HG02610 (cell line): Measurements from ENCODE around the gene CCDC195.

ENCODE experiments used
- ATAC-seq: cut with Tn5 transposase; IDR thresholded peaks from one replicate; pipeline ENCODE4 v1.9.1; 2021; ENCODE audit warnings: mild to moderate bottlenecking, moderate library complexity; ENCODE audit not compliant: unreplicated experiment

Gene CCDC195, protein sequence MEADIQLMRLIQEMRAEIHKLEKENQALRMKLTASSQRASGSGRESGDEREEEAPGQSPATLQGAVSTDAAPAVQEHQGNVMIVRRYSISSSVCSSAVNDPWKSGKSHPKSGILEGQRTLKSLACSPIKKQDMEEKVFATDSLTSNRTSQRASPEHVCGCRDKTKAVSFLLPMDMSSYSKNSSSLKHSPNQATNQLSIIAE

DNA sequence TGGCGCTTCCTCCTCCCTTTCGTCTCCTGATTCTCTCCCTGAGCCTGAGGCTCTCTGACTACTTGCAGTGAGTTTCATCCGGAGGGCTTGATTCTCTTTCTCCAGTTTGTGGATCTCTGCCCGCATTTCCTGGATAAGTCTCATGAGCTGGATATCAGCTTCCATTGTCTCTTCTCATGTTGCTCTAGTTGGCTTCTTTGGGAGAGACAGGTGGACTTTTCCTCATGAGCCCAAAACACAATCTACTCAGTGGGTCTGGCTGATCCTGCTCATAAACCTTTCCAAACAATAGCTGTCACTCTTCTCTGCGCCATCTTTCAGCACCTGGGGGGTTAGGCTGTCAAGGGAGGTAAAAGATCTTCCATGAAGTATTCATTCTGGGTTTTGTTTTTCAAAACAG, at the start of gene CCDC195:
Gene CCDC195, minus strand, starts transcription at position 165 of the 400 bp plus-strand sequence. Its CDS starts 0 bp downstream, at position 165.
- ATAC-seq = no peak

DNA sequence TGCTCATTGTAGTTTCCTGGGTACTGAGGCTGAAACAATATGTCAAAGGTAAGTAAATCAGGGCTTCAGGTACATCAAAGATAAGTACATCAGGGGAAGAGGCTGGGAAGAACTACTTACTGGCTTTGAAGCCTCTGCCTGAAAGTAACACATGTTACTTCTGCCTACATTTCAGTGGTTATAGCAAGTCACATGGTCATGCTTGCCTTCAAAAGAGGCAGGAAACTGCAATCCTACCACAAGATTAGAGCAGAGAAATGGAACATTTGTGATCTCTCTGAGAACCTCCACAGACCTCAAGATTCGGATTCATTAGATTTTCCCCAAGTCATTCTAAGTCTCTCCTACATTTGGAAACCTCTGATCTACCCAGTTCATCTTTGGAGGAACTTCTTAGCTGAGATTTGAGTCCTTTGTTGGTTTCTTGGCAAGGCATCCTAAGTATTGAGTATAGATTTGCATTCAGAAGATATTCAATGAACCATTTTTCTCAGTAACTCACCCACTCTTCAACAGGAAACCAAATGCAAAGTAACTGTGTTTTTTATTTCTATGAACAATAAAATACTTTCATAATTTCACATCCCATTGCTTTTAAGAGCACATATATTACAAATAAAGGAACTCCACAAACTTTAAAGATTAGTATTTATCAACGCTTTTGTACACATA, 48.5 kb upstream of the CCDC195 start:
- peak; percentile 48 for ATAC-seq

GRCh38 chr2:224757934-224758548, 41.9 kb upstream of the CCDC195 start:
- no peak for ATAC-seq

DNA sequence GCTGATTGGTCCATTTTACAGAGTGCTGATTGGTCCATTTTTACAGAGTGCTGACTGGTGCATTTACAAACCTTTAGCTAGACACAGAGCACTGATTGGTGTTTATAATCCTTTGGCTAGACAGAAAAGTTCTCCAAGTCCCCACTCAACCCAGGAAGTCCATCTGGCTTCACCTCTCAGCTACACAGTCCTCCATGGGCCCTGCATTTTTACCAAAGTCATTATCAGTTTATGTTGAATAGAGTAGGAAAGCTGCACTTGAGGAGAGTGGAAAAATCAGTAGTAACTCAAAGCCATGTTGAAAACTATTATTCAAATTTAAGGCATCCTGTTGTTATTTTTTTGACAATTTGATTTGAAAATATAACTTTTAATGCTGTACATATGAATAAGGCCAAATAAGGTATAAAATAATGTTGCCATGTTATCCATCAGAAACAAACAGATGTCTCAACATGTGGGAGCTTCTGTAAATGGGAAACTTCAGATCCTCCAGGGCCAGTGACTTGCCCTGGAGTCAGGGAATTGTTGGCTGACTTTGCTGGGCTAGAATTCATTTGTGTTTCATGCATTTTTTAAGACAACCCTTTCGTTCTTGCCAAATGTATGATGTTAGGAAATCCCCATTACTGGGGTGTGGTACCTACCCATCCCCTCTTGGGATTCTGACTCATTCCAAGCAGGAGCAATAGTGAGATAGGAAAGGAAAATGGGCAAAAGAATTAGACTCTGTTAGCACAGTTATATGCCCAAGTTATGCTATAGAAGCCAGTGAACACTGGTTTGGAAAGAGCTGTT, 37.8 kb upstream of the CCDC195 start:
- ATAC-seq = no peak

DNA sequence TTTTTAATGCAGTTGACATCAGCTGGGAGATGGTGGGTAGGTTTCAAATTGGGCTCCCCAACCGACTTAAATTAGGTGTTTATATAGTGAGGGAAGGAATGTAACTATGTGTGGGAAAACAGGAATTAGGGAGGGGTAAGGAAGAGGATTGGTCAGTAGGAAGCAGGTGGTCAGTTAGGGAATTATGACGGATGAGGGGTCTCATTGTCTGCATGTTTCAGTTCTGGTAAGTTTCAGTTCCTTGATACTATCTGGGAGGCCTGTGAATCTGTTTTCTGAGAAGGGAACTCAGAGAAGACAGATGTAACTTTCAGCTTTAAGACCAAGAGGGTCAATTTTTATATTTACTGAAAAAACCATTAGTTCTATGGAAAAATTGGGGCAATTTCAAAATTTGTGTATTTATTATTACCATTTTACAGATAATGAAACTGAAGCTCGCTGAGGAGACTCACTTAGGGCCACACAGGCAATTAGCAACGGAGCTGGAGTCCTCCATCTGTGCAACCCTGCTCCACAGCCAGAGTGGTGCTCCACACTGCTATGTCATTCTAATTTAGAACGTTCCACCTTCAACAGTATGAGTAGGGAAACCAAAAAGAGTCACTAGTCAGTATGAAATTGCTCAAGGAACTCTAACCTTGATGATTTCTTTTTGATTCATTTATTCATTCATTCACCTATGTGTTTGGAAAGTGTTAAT, 36.0 kb upstream of the CCDC195 start:
- no peak for ATAC-seq

GRCh38 chr2:224749136-224749535, 33.0 kb upstream of the CCDC195 start:
- no peak for ATAC-seq

GRCh38 chr2:224747765-224748164, 31.6 kb upstream of the CCDC195 start:
- no peak for ATAC-seq

DNA sequence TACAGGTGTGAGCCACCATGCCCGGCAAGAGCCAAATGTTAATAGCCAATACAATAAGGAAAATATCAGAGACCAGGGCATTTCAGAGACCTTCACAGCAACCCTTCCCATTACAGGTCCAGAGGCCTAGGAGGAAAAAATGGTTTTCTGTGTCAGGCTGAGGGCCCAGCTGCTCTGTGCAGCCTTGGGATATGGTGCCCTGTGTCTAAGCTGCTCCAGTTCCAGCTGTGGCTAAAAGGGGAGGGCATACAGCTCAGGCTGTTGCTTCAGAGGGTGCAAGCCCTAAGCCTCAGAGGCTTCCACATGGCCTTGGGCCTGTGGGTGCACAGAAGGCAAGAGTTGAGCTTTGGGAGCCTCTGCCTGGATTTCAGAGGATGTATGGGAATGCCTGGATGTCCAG, 20.1 kb upstream of the CCDC195 start:
- ATAC-seq = no peak

GRCh38 chr2:224734949-224735348, 18.8 kb upstream of the CCDC195 start:
- ATAC-seq = no peak

GRCh38 chr2:224731665-224732064, 15.5 kb upstream of the CCDC195 start:
- ATAC-seq = no peak

DNA sequence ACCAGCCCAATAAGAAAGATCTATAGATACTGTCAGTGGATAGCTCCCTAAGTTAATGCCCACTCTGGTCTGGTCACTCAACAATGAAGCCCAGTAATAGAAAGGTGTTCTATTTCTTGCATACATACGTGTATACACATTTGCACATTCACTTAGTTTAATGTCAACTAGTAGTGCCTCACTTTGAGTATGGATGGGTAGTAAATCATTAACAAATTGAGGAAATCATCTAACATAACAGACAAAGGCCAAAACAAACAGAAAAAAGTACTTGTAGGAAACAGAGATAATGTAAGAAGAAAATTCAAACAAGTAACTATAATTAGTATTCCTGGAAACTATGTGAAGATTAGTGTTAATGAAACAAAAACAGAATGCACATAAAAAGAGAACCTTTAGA, 13.3 kb upstream of the CCDC195 start:
- no peak for ATAC-seq

- ATAC-seq = no peak
Measured at GRCh38 chr2:224724331-224724730, 8.2 kb upstream of the CCDC195 start.

DNA sequence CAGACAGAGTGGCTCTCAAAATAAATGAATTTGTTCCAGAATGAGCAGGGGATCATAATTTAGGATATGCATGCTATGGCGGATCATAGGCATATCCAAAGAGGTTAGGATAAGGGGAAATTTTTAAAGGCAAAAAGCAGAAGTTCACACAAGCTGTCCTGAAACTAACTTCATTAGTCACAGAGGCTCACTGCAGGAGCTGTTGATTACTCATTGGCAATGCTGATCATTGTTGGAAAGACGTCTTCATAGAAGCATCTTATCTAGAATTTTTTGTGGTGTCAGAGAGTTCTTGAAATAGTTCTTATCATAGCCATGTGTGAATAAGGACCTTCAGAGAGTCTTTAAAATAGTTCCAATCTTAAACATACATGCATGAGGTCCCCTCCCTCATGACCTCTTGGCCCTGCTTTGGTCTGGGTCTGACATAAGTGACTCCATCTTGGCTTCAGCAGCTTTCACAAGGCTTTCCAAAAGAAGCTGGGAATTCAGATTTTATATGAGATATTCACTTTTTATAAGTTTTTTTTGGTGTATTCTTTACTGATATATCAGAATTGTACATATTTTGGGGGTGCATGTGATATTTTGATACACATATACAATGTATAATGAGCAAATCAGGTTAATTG, 7.5 kb upstream of the CCDC195 start:
- ATAC-seq = peak; percentile 78

DNA sequence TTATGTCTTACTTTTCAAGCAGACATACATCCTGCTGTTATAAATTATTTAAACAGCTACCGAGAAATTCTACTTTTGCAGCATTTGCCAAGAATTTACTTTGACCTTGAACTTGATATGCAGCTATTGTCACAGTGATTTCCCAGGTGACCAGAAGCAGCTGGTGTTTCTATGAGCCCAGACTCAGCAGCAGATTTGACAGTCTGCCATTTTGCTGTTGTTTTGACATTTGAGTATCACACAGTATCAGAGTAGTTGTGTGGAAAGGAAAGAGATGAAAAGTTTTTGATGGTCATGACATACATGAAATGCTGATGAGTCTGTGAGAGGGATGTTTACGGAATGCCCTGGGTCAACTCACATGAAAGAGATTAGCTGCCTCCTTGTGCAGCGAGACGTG, 6.6 kb upstream of the CCDC195 start:
- no peak for ATAC-seq

GRCh38 chr2:224722250-224722649, 6.1 kb upstream of the CCDC195 start:
- ATAC-seq = peak; percentile 70

DNA sequence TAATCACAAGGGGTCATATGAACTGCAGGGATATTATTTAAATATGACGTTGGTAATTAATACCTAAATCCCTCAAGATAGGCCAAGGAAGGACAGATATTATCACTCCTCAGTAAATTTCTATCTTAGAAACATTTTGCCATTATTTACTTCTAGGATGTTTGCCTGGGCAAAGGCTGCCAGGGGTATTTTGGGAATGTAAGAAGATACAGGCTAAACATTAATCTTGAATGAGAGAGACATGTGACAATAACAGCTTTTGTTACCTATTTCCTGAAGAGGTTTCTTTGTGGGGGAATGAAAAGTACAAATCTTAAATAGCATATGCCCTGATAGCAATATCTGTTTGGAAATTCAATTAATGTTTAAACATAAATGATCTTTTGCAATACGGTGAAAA, 756 bp upstream of the CCDC195 start:
- ATAC-seq = no peak

GRCh38 chr2:224711859-224712665, 4.1 kb downstream of the CCDC195 start:
- ATAC-seq = no peak

- no peak for ATAC-seq
Measured at GRCh38 chr2:224711381-224711780, 4.8 kb downstream of the CCDC195 start.

GRCh38 chr2:224709301-224709700, 6.9 kb downstream of the CCDC195 start:
- no peak for ATAC-seq

- no peak for ATAC-seq
Measured at GRCh38 chr2:224694502-224694901, 21.7 kb downstream of the CCDC195 start.
